ENCODE results near the gene CYBC1.

- TF ChIP-seq CTCF (IDR thresholded peaks at IDR 0.05) (no peak), POLR2A (IDR thresholded peaks at IDR 0.05) (no peak)
Measured at GRCh38 chr17:82442643-82443464, 7.7 kb downstream of the CYBC1 start.
